SK-N-SH treated with all-trans-retinoic acid at 6 μM for 48 hours (cell line): ENCODE results near the gene TARS1.

Experiments used
- RARB ChIP-seq: fragments of 250-450 bp; sonication (Bioruptor Pico); IDR thresholded peaks from 2 replicates; pipeline ENCODE4 v1.8.0; 2021; ENCODE audit warnings: mild to moderate bottlenecking, moderate library complexity
- SNAI2 ChIP-seq: fragments of 250-450 bp; sonication (Bioruptor Pico); IDR thresholded peaks from 2 replicates; pipeline ENCODE4 v1.5.0; 2020; ENCODE audit warnings: mild to moderate bottlenecking, moderate library complexity
- ZFP3 ChIP-seq: fragments of 250-450 bp; sonication (Bioruptor Pico); IDR thresholded peaks from 2 replicates; pipeline ENCODE4 v1.5.0; 2020; ENCODE audit warnings: mild to moderate bottlenecking, moderate library complexity
- ZNF70 ChIP-seq: fragments of 450-650 bp; formaldehyde crosslinking; IDR thresholded peaks from 2 replicates; pipeline ENCODE4 v1.5.0; 2020; ENCODE audit warnings: mild to moderate bottlenecking, moderate library complexity
- ZNF8 ChIP-seq: fragments of 450-650 bp; formaldehyde crosslinking; IDR thresholded peaks from 2 replicates; pipeline ENCODE4 v1.5.0; 2020; ENCODE audit warnings: mild to moderate bottlenecking, moderate library complexity
- TF ChIP-seq, protein P1 (sequence below): fragments of 250-450 bp; sonication (Bioruptor Pico); IDR thresholded peaks from 2 replicates; pipeline ENCODE4 v1.5.1; 2020; ENCODE audit warnings: low read depth, mild to moderate bottlenecking, moderate library complexity
- TF ChIP-seq, protein P2 (sequence below): fragments of 250-450 bp; sonication (Bioruptor Pico); IDR thresholded peaks from 2 replicates; pipeline ENCODE4 v1.5.1; 2021; ENCODE audit warnings: mild to moderate bottlenecking, moderate library complexity
- TF ChIP-seq, protein P3 (sequence below): fragments of 250-450 bp; sonication (Bioruptor Pico); IDR thresholded peaks from 2 replicates; pipeline ENCODE4 v1.5.0; 2020; ENCODE audit warnings: mild to moderate bottlenecking, moderate library complexity

DNA sequence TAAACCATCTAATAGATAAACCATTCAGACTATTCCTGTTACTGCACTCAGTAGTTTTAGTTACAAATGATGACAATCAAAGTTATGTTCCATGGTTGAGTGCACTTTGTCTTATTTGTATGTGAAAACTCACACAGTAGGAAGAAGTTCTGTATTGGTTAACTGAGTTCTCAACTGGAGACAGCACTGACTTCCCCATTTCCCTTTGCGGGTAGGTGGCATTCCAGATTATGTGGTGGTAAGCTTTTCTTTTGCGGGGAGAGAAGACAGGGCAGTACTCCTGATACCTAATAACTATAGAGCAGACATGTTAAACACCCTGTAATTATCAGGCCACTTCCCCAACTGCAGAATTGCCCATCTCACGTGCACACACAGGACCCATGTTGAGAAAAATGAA is 24.4 kb downstream of the TARS1 start:
- TF ChIP-seq ZNF8 (CRISPR knock-in tag) (no peak), ZNF70 (no peak), SNAI2 (no peak), RARB (CRISPR knock-in tag) (no peak), ZFP3 (CRISPR knock-in tag) (no peak)
- TF ChIP-seq, protein P1, sequence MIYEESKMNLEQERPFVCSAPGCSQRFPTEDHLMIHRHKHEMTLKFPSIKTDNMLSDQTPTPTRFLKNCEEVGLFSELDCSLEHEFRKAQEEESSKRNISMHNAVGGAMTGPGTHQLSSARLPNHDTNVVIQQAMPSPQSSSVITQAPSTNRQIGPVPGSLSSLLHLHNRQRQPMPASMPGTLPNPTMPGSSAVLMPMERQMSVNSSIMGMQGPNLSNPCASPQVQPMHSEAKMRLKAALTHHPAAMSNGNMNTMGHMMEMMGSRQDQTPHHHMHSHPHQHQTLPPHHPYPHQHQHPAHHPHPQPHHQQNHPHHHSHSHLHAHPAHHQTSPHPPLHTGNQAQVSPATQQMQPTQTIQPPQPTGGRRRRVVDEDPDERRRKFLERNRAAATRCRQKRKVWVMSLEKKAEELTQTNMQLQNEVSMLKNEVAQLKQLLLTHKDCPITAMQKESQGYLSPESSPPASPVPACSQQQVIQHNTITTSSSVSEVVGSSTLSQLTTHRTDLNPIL = no peak
- TF ChIP-seq, protein P2, sequence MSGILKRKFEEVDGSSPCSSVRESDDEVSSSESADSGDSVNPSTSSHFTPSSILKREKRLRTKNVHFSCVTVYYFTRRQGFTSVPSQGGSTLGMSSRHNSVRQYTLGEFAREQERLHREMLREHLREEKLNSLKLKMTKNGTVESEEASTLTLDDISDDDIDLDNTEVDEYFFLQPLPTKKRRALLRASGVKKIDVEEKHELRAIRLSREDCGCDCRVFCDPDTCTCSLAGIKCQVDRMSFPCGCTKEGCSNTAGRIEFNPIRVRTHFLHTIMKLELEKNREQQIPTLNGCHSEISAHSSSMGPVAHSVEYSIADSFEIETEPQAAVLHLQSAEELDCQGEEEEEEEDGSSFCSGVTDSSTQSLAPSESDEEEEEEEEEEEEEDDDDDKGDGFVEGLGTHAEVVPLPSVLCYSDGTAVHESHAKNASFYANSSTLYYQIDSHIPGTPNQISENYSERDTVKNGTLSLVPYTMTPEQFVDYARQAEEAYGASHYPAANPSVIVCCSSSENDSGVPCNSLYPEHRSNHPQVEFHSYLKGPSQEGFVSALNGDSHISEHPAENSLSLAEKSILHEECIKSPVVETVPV (CRISPR knock-in tag) = no peak
- TF ChIP-seq, protein P3, sequence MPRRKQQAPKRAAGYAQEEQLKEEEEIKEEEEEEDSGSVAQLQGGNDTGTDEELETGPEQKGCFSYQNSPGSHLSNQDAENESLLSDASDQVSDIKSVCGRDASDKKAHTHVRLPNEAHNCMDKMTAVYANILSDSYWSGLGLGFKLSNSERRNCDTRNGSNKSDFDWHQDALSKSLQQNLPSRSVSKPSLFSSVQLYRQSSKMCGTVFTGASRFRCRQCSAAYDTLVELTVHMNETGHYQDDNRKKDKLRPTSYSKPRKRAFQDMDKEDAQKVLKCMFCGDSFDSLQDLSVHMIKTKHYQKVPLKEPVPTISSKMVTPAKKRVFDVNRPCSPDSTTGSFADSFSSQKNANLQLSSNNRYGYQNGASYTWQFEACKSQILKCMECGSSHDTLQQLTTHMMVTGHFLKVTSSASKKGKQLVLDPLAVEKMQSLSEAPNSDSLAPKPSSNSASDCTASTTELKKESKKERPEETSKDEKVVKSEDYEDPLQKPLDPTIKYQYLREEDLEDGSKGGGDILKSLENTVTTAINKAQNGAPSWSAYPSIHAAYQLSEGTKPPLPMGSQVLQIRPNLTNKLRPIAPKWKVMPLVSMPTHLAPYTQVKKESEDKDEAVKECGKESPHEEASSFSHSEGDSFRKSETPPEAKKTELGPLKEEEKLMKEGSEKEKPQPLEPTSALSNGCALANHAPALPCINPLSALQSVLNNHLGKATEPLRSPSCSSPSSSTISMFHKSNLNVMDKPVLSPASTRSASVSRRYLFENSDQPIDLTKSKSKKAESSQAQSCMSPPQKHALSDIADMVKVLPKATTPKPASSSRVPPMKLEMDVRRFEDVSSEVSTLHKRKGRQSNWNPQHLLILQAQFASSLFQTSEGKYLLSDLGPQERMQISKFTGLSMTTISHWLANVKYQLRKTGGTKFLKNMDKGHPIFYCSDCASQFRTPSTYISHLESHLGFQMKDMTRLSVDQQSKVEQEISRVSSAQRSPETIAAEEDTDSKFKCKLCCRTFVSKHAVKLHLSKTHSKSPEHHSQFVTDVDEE = no peak
